H9 (cell line): ENCODE measurements around the gene LRRC61. TPM values are rescaled to one million over a fixed set of nuclear protein-coding genes. Genes with fewer than 3 reads are reported as not detected.

Experiments
- DNase-seq: peaks from one replicate; pipeline ENCODE4 v3.0.0-alpha.2; 2017
- H2AFZ ChIP-seq: one replicate; pipeline ENCODE4 v1.6.1; 2013; ENCODE audit warnings: mild to moderate bottlenecking, low read length, control low read depth, moderate library complexity
- H2AK5ac ChIP-seq: 2 replicates; pipeline ENCODE4 v1.6.1; 2013; ENCODE audit warnings: low read length, control low read depth, mixed read lengths; ENCODE audit not compliant: insufficient read length
- H2BK120ac ChIP-seq: one replicate; pipeline ENCODE4 v1.6.1; 2013; ENCODE audit warnings: low read depth, mild to moderate bottlenecking, low read length, control low read depth, inconsistent platforms; ENCODE audit not compliant: poor library complexity, severe bottlenecking
- H2BK12ac ChIP-seq: 2 replicates; pipeline ENCODE4 v1.6.1; 2013; ENCODE audit warnings: low read length, control low read depth, mixed read lengths, low read depth; ENCODE audit not compliant: insufficient read length
- H2BK15ac ChIP-seq: 2 replicates; pipeline ENCODE4 v1.6.1; 2013; ENCODE audit warnings: low read depth, low read length, control low read depth
- H2BK20ac ChIP-seq: one replicate; pipeline ENCODE4 v1.6.1; 2013; ENCODE audit warnings: low read depth, mild to moderate bottlenecking, low read length, control low read depth, inconsistent platforms; ENCODE audit not compliant: poor library complexity, severe bottlenecking
- H2BK5ac ChIP-seq: 2 replicates; pipeline ENCODE4 v1.6.1; 2013; ENCODE audit warnings: low read length, control low read depth, mixed read lengths; ENCODE audit not compliant: insufficient read length
- H3K14ac ChIP-seq: 2 replicates; pipeline ENCODE4 v1.6.1; 2013; ENCODE audit warnings: low read length, control low read depth; ENCODE audit not compliant: insufficient read depth
- H3K18ac ChIP-seq: 2 replicates; pipeline ENCODE4 v1.6.1; 2013; ENCODE audit warnings: low read depth, mild to moderate bottlenecking, mixed read lengths, low read length, control low read depth; ENCODE audit not compliant: insufficient read length
- H3K23ac ChIP-seq: 2 replicates; pipeline ENCODE4 v1.6.1; 2013; ENCODE audit warnings: low read length, control low read depth, mixed read lengths, low read depth; ENCODE audit not compliant: insufficient read length
- H3K23me2 ChIP-seq: 2 replicates; pipeline ENCODE4 v1.6.1; 2013; ENCODE audit warnings: low read depth, mild to moderate bottlenecking, mixed read lengths, low read length, control low read depth; ENCODE audit not compliant: insufficient read length, poor library complexity, severe bottlenecking
- H3K27ac ChIP-seq: 2 replicates; pipeline ENCODE4 v1.5.1; 2013; ENCODE audit warnings: low read length, control low read depth, mixed read lengths, low read depth; ENCODE audit not compliant: insufficient read length
- H3K27me3 ChIP-seq: 2 replicates; pipeline ENCODE4 v1.6.1; 2013; ENCODE audit warnings: low read length, control low read depth, inconsistent platforms; ENCODE audit not compliant: insufficient read depth
- H3K4ac ChIP-seq: 2 replicates; pipeline ENCODE4 v1.6.1; 2013; ENCODE audit warnings: low read depth, mild to moderate bottlenecking, control low read depth, inconsistent platforms, low read length, moderate library complexity
- H3K4me1 ChIP-seq: 2 replicates; pipeline ENCODE4 v1.6.1; 2013; ENCODE audit warnings: low read length, control low read depth, inconsistent platforms; ENCODE audit not compliant: insufficient read depth
- H3K4me2 ChIP-seq: 2 replicates; pipeline ENCODE4 v1.6.1; 2013; ENCODE audit warnings: low read length, control low read depth, mixed read lengths; ENCODE audit not compliant: insufficient read length, insufficient read depth
- H3K56ac ChIP-seq: 2 replicates; pipeline ENCODE4 v1.6.1; 2013; ENCODE audit warnings: low read depth, mild to moderate bottlenecking, mixed read lengths, low read length, control low read depth; ENCODE audit not compliant: insufficient read length
- H3K79me1 ChIP-seq: 2 replicates; pipeline ENCODE4 v1.6.1; 2013; ENCODE audit warnings: low read depth, mild to moderate bottlenecking, moderate library complexity, low read length, control low read depth, inconsistent platforms; ENCODE audit not compliant: insufficient read depth, poor library complexity, severe bottlenecking
- H3K79me2 ChIP-seq: 2 replicates; pipeline ENCODE4 v1.6.1; 2013; ENCODE audit warnings: low read length, control low read depth, inconsistent platforms; ENCODE audit not compliant: insufficient read depth
- H3K9ac ChIP-seq: 2 replicates; pipeline ENCODE4 v1.6.1; 2013; ENCODE audit warnings: low read length, control low read depth, mixed read lengths; ENCODE audit not compliant: insufficient read length; ENCODE audit errors: extremely low read depth
- H3K9me3 ChIP-seq: one replicate; pipeline ENCODE4 v1.6.1; 2013; ENCODE audit warnings: low read depth, low read length, inconsistent platforms; ENCODE audit not compliant: control insufficient read depth
- H3T11ph ChIP-seq: one replicate; pipeline ENCODE4 v1.6.1; 2013; ENCODE audit warnings: mild to moderate bottlenecking, low read length, control low read depth, inconsistent platforms
- H4K20me1 ChIP-seq: one replicate; pipeline ENCODE4 v1.6.1; 2013; ENCODE audit not compliant: control insufficient read depth, insufficient read length, insufficient read depth
- H4K5ac ChIP-seq: 2 replicates; pipeline ENCODE4 v1.6.1; 2013; ENCODE audit warnings: low read depth, mild to moderate bottlenecking, mixed read lengths, low read length, control low read depth; ENCODE audit not compliant: insufficient read length
- H4K8ac ChIP-seq: replicated peaks from 2 replicates; pipeline ENCODE4 v1.6.1; 2013; ENCODE audit warnings: low read length, control low read depth, mixed read lengths, low read depth; ENCODE audit not compliant: insufficient read length
- H4K91ac ChIP-seq: 2 replicates; pipeline ENCODE4 v1.6.1; 2013; ENCODE audit warnings: low read depth, mild to moderate bottlenecking, moderate library complexity, mixed read lengths, low read length, control low read depth; ENCODE audit not compliant: insufficient read length
- H3K27ac Mint-ChIP-seq, 3 experiments: 2 replicates in 2 of 3; 3 replicates in 1 of 3; pipeline ENCODE4 v1.8.0; 2020 to 2021; ENCODE audit warnings: mixed read lengths in 3 of 3, mild to moderate bottlenecking in 1 of 3, moderate library complexity in 1 of 3
- H3K27me3 Mint-ChIP-seq: 2 replicates; pipeline ENCODE4 v1.8.0; 2021; ENCODE audit warnings: low read depth, mild to moderate bottlenecking, moderate library complexity, mixed read lengths
- H3K36me3 Mint-ChIP-seq, 3 experiments: 2 replicates in 2 of 3; 3 replicates in 1 of 3; pipeline ENCODE4 v1.8.0; 2020 to 2021; ENCODE audit warnings: low read depth in 3 of 3, mixed read lengths in 3 of 3; ENCODE audit not compliant: insufficient read depth in 1 of 3
- H3K4me1 Mint-ChIP-seq, 2 experiments: 2 replicates each; pipeline ENCODE4 v1.8.0; 2020; ENCODE audit warnings: mixed read lengths in 2 of 2
- H3K4me3 Mint-ChIP-seq, 2 experiments: 2 replicates in 1 of 2; 3 replicates in 1 of 2; pipeline ENCODE4 v1.8.0; 2020 to 2021; ENCODE audit warnings: mild to moderate bottlenecking in 2 of 2, mixed read lengths in 2 of 2, moderate library complexity in 1 of 2
- H3K9me3 Mint-ChIP-seq, 2 experiments: 2 replicates in 1 of 2; 3 replicates in 1 of 2; pipeline ENCODE4 v1.8.0; 2020; ENCODE audit warnings: mild to moderate bottlenecking in 2 of 2, mixed read lengths in 2 of 2, moderate library complexity in 1 of 2
- CTCF ChIP-seq: fragments of 200-600 bp; sonication (generic); conservative IDR thresholded peaks from 3 replicates; pipeline ENCODE4 v1.8.0; 2021; ENCODE audit warnings: antibody characterized with exemption, mild to moderate bottlenecking
- WGBS: extraction: QIAGEN DNeasy Blood & Tissue Kit; methylation state at CpG from one replicate; pipeline ENCODE4 v1.1.7; 2013; ENCODE audit warnings: missing lambda C conversion rate, low lambda C conversion rate, mixed read lengths; ENCODE audit not compliant: insufficient read length; ENCODE audit errors: extremely low coverage; 5-methylcytosine and 5-hydroxymethylcytosine counted together
- total RNA-seq: library from RNA; stranded (reverse); gene quantifications from 2 replicates; pipeline ENCODE4 v1.2.1, GENCODE V29; 2021

The LRRC61 gene
- total RNA-seq, 1 experiment from 2014 or later = 24.4 TPM

- Histone ChIP-seq H4K5ac (no peak overlapping the region), H2BK20ac (no peak overlapping the region), H3K9ac (no peak overlapping the region), H3K4me1 (no peaks in the 10 kb centered on the region; the same call in 1 of the 2 replicates), H2BK12ac (no peak overlapping the region), H3K79me2 (no peaks in the 10 kb centered on the region), H3K14ac (no peak overlapping the region), H3K23me2 (peaks cover 16% of the 10 kb centered on the region), H4K20me1 (no peaks in the 10 kb centered on the region), H4K91ac (no peak overlapping the region), H2BK120ac (no peak overlapping the region), H4K8ac (no peak overlapping the region), H3K9me3 (no peaks in the 10 kb centered on the region), H3K4me2 (no peak overlapping the region), H3K23ac (no peak overlapping the region), H2AK5ac (no peak overlapping the region), H3K4ac (no peak overlapping the region), H3K27me3 (peaks cover 8% of the 10 kb centered on the region), H3K18ac (no peak overlapping the region), H3T11ph (no peak overlapping the region), H2AFZ (no peak overlapping the region), H3K27ac (no peak overlapping the region), H2BK5ac (no peak overlapping the region), H3K79me1 (no peaks in the 10 kb centered on the region), H2BK15ac (no peak overlapping the region), H3K56ac (no peak overlapping the region)
- DNase-seq = no peak
- Mint-ChIP-seq H3K9me3 (no peaks in the 10 kb centered on the region), H3K36me3 (peaks cover 25 to 36% (median 30%) of the 10 kb centered on the region in 3 experiments), H3K4me1 (peaks cover 63 to 71% of the 10 kb centered on the region in 2 experiments), H3K27ac (peak overlapping the region in 2 of 3 experiments; percentile 83 to 89; a peak in 5 of 7 replicates), H3K27me3 (peaks cover 56% of the 10 kb centered on the region), H3K4me3 (peak overlapping the region in 1 of 2 experiments; percentile 46; a peak in 1 of 5 replicates)
- TF ChIP-seq CTCF = no peak
- no CpG with 5 or more reads among the region's 6 CpGs for WGBS
Measured at GRCh38 chr7:150337659-150338081, 14.5 kb downstream of the LRRC61 start.
